ENCODE data around the gene HMX3. TPM values are rescaled to one million over a fixed set of nuclear protein-coding genes. Genes with fewer than 3 reads are reported as not detected.

Gene HMX3
- total RNA-seq, 1 donor from 2014 or later = not detected

DNA sequence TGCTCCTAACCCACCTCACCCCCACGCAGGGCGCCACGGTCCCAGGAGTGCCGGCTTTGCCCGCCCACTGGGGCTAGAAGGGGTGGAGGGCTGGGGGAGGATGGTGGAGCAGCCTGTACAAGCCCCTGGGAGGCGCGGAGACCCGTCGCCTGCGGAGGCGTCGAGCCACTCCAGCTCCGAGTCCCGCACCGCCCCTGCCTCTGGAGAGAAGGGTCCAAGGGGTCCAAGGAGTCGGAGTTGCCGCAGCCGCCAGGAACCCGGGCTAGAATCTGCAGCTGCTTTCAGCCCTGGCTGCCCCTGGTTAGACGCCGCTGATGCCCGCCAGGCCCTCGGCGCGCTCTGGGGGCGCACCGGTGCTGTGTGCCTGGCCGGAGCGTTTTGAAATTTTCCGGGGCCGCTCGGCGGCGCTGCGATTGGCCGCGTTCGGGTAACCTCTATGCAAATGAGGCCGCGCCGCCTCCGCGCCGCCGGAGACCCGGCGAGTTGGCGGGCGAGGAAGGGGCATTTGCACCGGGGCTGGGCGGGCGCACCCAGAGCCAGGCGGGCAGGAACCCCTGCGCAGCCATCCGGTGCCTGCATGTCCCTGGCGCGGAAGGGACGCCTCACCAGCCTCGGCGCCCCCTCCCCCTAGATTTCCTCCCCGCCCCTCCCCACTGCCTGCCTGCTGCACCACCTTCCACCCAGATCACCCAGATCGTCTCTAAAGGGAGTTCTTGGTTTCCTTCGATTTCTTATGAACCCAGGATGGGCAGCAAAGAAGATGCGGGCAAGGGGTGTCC lies 12.1 kb downstream of the HMX3 start, which contains the start of gene HMX2:
Gene HMX2, plus strand, starts transcription at position 502 of the 779 bp plus-strand sequence. Its CDS starts 243 bp downstream, at position 745.
- DNase-seq (ENCODE audit: low read depth in 2 of 2) = no peak

DNA sequence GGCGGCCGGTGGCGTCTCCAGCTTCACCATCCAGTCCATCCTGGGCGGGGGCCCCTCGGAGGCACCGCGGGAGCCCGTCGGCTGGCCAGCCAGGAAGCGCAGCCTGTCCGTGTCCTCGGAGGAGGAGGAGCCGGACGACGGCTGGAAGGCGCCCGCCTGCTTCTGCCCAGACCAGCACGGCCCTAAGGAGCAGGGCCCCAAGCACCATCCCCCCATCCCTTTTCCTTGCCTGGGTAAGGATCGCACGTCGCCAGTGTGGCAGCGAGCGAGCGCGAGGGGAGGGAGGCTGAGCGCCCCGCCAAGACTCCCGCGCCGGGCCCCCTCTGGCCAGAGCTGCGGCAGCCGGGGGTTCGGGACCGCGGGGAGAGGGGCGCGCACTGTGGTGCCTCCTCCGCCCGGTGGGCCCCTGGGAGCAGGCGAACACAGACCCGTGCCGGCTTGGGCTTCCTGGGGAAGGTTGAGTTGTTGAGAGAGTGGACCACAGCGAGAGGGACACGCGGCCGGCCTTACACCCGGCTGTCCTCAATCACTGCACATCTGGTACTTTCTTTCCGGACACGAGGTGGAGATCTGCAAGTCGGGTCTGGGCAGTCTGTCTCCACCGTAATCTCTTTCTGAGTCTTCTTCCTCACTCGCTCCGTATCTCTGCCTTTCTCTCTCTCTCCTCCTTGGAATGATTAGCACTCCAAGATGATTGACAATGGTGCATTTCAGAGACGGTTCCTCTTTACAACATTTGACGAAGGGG lies 12.8 kb downstream of the HMX3 start:
- DNase-seq (ENCODE audit: low read depth in 2 of 2) = no peak

GRCh38 chr10:123149162-123149567 lies 13.4 kb downstream of the HMX3 start:
- no peak for DNase-seq (ENCODE audit: low read depth in 2 of 2)

DNA sequence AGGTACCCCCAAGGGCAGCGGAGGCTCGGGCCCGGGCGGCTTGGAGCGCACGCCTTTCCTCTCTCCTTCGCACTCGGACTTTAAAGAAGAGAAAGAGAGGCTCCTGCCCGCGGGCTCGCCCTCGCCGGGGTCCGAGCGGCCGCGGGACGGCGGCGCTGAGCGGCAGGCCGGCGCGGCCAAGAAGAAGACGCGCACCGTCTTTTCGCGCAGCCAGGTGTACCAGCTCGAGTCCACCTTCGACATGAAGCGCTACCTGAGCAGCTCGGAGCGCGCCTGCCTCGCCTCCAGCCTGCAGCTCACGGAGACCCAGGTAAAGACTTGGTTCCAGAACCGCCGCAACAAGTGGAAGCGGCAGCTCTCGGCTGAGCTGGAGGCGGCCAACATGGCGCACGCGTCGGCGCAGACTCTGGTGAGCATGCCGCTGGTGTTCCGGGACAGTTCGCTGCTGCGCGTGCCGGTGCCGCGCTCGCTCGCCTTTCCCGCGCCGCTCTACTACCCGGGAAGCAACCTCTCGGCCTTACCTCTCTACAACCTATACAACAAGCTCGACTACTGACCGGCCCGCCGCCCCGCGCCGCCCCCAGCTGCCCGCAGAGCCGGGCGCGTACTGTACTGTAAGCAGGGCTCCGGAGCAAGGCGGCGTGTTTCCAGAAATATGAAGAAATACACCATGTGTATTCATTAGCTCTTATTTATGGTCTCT lies 13.9 kb downstream of the HMX3 start:
- peak in 1 of 2 donors; percentile 58 for DNase-seq (ENCODE audit: low read depth in 2 of 2)

GRCh38 chr10:123150271-123150985 lies 14.7 kb downstream of the HMX3 start:
- no peak for DNase-seq (ENCODE audit: low read depth in 2 of 2)

DNA sequence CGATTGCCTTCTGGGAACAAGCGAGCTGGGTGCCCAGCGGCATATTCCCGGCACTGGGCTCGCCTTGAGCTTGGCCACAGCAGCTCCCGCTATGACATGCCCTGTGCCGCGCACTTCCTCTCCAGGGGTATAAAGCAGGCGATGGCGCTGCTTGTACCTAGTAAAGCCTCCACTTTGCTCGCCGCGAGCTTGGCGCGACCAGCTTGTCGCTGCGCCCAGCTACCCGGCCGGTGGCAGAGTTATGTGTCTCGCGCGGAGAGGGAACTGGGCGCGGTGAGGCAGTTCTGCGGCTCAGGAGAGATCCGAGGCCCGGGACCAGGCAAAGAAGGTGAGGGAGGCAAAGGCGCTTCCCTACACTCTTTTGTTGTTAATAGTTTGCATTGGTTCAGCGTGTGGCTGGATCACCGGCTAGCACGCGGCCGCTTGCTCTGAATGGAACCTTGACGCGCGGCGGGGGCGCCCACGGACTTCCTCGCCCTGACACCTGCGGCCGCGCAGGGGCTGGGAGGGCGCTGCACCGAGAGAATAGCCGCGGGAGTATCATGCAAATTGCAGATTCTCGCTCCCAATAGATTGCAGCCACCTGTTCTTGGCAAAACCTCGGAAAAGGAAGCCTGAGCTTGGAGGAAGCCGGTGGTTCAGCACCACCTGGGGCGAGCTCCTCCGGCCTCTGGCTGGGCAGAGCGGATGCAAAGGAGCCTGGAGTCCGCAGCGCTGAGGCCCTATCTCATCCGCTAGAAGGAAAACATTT lies 15.4 kb downstream of the HMX3 start:
- peak in 1 of 2 donors; percentile 32 for DNase-seq (ENCODE audit: low read depth in 2 of 2)

DNA sequence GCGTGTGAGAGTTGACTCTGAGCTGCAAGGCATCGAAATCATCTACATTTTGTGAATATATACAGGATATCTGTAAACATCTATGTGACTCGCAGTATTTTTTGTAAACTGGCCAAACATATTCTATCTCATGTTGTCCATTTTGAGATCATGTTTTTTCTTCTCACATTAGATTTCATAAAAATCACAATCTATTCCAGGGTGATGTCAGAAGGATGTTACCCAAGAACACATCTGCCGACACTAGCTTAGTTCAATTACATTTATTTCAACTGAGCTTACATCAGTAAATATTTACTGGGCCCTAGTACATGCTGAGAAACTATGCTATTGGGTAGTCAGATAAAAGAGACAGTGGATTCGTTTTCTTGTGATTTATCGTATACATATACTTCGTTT lies 16.0 kb downstream of the HMX3 start:
- DNase-seq (ENCODE audit: low read depth in 2 of 2) = no peak

GRCh38 chr10:123153486-123154091 lies 17.8 kb downstream of the HMX3 start:
- no peak for DNase-seq (ENCODE audit: low read depth in 2 of 2)

DNA sequence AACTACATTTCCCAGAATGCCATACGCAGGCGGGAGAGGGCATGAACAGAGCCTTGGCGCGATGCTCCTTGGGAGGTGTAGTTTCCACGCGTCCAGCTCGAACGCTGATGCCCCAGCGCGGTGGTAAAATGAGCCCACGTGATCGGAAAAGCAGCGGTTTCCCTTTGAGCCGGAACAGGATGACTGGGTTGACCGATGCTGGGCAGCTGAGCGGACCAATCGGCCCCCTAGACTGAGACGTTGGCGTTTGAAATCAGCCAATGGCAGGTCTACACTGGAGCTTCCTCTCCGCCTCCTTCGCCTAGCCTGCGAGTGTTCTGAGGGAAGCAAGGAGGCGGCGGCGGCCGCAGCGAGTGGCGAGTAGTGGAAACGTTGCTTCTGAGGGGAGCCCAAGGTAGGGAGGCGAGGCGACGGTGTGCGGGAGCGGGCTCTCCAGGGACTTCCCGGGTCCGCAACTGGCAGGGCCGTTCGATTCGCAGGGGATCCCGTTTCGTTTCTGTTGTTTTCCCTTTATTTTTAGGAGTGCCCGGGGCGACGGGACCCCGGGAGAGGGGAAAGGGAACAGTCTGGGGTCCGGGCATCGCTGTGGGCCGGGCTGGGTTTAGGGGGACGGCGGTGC lies 18.4 kb downstream of the HMX3 start, which contains the start of gene BUB3:
Gene BUB3, plus strand, starts transcription at position 311 of the 619 bp plus-strand sequence. CDS start 516 bp downstream, outside the sequence.
- peak; percentile 99 to 100 for DNase-seq (ENCODE audit: low read depth in 2 of 2)

- peak in 1 of 2 donors; percentile 65 for DNase-seq (ENCODE audit: low read depth in 2 of 2)
Observed at GRCh38 chr10:123154711-123155505, 19.1 kb downstream of the HMX3 start.

DNA sequence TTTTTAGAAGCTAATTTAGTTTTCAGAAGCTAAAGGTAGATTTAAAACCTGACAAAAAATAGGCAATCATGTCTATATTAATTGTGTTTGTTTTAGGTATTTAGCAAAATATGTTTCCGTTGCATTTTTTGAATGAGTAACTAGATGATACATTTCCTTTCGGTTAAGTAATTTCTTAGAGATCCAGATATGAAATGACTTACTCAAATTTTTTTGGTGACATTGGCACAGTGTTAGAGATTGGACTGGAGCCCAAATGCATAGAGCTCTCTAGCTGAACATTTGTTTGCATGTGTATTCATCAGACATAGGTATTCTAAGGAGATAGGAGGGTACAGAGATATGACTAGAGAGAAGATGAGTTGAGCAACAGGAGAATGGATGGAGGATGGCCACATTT lies 20.3 kb downstream of the HMX3 start:
- no peak for DNase-seq (ENCODE audit: low read depth in 2 of 2)

GRCh38 chr10:123157210-123157609 lies 21.4 kb downstream of the HMX3 start:
- no peak for DNase-seq (ENCODE audit: low read depth in 2 of 2)

GRCh38 chr10:123158682-123159081 lies 22.9 kb downstream of the HMX3 start:
- DNase-seq (ENCODE audit: low read depth in 2 of 2) = no peak

- no peak for DNase-seq (ENCODE audit: low read depth in 2 of 2)
Observed at GRCh38 chr10:123160311-123160980, 24.7 kb downstream of the HMX3 start.

- no peak for DNase-seq (ENCODE audit: low read depth in 2 of 2)
Observed at GRCh38 chr10:123164319-123164718, 28.5 kb downstream of the HMX3 start.

DNA sequence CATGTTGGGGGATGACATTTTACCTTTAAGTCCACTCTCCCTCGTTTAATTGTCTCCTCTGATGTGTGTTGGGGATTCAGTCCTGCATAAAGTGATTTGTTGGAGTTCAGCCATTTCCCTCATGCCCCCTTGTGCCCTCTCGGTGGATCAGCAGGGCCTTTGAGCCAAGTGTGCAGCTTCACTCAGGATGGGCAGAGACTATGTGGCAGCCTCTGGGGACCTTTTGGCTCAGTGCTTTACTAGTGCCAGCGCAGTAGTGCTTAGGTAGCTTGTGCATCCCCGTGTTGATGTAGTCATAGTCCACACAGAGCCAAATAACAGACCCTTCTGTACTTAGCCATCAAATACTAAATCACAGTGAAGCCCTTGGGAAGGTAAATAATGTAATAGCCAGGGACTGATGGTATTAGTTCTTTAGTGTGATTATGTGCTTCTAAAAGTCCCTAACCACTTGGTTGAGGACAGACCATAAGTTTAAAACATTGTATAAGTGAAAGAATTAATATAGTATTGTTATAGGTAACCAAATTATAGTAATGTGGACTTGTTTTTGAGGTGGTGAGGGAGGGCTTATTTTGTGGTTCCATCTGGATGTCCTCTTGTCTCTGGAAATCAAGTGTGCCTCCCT lies 29.8 kb downstream of the HMX3 start:
- DNase-seq (ENCODE audit: low read depth in 2 of 2) = no peak

DNA sequence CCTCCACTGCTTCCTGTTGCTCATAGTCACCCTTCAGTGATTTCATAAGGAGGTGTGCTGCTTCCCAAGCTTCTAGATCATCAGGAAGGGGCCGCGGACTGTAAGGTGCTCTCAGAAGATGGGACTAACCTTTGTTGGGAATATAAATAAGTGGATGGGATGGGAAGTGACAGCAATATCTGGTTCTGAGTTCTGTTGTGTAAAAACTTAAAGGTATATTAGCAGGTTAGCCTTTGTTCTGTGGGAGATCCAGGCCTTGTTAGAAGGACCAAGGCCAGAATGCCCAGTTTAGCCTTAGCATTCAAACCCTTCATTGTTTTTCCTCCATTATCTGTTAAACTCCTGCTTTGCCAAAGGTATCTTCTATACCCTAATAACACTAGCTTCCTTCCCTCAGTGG lies 30.8 kb downstream of the HMX3 start:
- no peak for DNase-seq (ENCODE audit: low read depth in 2 of 2)

DNA sequence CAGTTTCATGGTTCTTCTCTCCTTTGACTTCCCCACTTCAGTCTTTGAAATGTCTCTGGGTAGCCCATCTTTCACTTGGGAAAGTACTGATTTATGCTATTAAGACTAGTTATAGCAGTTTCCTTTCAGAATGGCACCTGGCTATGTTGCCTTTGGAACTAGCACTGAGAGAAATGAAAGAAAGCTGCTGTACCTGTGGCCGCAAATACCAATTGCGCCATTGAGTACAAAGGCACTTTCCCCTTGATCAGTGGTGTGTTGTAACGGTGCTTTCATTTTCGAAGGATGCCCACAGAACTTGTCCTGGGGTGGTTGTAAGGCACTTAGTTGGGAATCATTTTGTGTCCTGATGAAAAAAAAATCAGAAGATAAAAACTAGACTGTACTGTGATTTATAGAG lies 35.2 kb downstream of the HMX3 start:
- no peak for DNase-seq (ENCODE audit: low read depth in 2 of 2)
